ENCODE results near the gene NSDHL. TPM values are rescaled to one million over a fixed set of nuclear protein-coding genes. Genes with fewer than 3 reads are reported as not detected.
"Not testable (repeated sequence)": the region's sequence is repeated elsewhere in the genome, so short reads cannot be mapped to it uniquely, and the experiment has no call there.

The NSDHL gene
- total and polyA plus RNA-seq, 9 donors = 5.0 to 48.6 (median 12.3) TPM

DNA sequence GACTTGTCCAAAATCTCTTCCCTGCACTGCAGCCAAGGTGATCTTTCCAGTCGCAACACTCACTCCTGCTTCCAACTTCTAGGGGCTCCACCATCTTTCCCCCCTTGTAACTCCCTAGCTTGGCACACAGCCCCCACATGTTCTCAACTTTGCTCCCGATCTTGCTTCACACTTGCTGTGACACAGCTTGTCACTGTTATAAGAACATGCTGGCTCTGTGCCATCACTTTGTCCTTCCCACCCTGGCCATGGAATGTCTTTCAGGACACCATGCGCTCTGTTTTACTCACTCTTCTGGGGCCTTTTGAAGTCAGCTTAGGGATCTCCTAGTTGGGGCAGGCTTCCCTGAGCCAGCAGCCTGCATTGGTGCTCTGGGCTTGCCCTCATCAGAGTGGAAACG, 2.5 kb downstream of the NSDHL start:
- TF ChIP-seq EP300 (IDR thresholded peaks at IDR 0.05) (no peak), POLR2A (IDR thresholded peaks at IDR 0.05) (no peak)
- TF ChIP-seq, protein P1, sequence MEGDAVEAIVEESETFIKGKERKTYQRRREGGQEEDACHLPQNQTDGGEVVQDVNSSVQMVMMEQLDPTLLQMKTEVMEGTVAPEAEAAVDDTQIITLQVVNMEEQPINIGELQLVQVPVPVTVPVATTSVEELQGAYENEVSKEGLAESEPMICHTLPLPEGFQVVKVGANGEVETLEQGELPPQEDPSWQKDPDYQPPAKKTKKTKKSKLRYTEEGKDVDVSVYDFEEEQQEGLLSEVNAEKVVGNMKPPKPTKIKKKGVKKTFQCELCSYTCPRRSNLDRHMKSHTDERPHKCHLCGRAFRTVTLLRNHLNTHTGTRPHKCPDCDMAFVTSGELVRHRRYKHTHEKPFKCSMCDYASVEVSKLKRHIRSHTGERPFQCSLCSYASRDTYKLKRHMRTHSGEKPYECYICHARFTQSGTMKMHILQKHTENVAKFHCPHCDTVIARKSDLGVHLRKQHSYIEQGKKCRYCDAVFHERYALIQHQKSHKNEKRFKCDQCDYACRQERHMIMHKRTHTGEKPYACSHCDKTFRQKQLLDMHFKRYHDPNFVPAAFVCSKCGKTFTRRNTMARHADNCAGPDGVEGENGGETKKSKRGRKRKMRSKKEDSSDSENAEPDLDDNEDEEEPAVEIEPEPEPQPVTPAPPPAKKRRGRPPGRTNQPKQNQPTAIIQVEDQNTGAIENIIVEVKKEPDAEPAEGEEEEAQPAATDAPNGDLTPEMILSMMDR (IDR thresholded peaks at IDR 0.05) = no peak
- no peak for DNase-seq
- H3K9me3 ChIP-seq = no peaks in the 10 kb centered on the region
- H3K4me1 ChIP-seq (ENCODE audit: insufficient read depth) = no peaks in the 10 kb centered on the region
- H3K27ac ChIP-seq = no peak overlapping the region
- H3K4me3 ChIP-seq = no peak overlapping the region
- 80 to 84% (median 82%) methylated on average over 4 of the region's 4 CpGs for WGBS, 3 donors
- no peaks in the 10 kb centered on the region for H3K36me3 ChIP-seq
- intact Hi-C loops (cut with DNase I) = no loop called here
- H3K27me3 ChIP-seq = no peaks in the 10 kb centered on the region

DNA sequence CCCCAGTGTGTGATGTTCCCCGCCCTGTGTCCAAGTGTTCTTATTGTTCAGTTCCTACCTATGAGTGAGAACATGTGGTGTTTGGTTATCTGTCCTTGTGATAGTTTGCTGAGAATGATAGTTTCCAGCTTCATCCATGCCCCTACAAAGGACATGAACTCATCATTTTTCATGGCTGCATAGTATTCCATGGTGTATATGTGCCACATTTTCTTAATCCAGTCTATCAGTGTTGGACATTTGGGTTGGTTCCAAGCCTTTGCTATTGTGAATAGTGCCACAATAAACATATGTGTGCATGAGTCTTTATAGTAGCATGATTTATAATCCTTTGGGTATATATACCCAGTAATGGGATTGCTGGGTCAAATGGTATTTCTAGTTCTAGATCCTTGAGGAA, 4.6 kb downstream of the NSDHL start:
- 78 to 94% (median 89%) methylated on average over 1 of the region's 1 CpG for WGBS, 3 donors
- H3K4me1 ChIP-seq (ENCODE audit: insufficient read depth); H3K9me3 ChIP-seq; H3K27me3 ChIP-seq; DNase-seq; H3K4me3 ChIP-seq; intact Hi-C loops (cut with DNase I); H3K36me3 ChIP-seq; H3K27ac ChIP-seq: not testable (repeated sequence)

DNA sequence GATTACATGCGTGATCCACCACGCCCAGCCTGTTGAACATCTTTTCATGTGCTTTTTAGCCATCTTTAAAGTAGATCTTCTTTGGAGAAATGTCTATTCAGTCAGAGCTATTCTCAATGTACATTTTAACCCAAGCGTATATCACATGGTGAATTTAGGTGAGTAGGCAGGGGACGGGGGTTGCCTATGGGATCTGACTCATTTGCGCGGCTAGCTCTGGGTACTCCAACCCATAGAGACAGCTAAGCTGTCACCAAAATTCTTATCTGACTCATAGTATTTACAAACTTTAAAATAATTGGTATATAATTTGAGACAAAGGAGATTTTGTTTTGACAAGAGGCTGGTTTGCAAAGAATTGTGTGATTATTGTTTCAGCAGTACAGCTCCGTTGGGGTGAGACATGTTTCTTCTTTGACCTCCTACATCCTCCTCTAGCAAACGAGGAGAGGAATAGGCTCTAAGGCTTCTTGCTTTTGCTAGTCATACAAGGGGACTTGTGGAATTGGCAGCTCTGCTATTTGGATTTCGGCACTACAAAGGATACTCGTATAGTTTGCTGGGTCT, 12.0 kb downstream of the NSDHL start:
- H3K4me3 ChIP-seq = no peak overlapping the region
- TF ChIP-seq, protein P1 (IDR thresholded peaks at IDR 0.05) = no peak
- TF ChIP-seq POLR2A (IDR thresholded peaks at IDR 0.05) (no peak), EP300 (IDR thresholded peaks at IDR 0.05) (no peak)
- no peaks in the 10 kb centered on the region for H3K9me3 ChIP-seq
- no peaks in the 10 kb centered on the region for H3K36me3 ChIP-seq
- 87 to 88% (median 88%) methylated on average over 10 of the region's 10 CpGs for WGBS, 3 donors
- intact Hi-C loops (cut with DNase I) = no loop called here
- DNase-seq = no peak
- no peak overlapping the region for H3K27ac ChIP-seq
- no peaks in the 10 kb centered on the region for H3K27me3 ChIP-seq
- no peaks in the 10 kb centered on the region for H3K4me1 ChIP-seq (ENCODE audit: insufficient read depth)

DNA sequence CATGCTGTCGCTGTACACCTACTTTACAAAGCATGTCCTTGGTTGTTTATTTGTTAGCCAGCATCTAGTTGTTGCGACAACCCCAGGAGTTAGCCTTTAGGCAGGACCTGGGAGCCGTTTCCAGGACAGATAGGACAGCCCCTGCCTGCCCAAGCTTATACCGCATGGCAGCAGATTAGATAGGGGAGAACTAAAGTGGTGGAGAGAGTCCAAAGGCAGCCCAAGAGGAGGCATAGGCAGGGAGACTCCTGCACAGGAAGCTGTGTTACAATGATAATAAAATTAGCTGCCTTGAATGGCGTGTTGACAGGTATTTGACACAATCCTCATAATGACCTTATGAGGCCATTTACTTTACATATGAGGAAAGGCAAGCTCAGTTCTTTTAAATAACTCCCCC, 13.0 kb downstream of the NSDHL start:
- Histone ChIP-seq H3K4me3 (no peak overlapping the region), H3K9me3 (no peaks in the 10 kb centered on the region), H3K27ac (no peak overlapping the region), H3K36me3 (no peaks in the 10 kb centered on the region), H3K4me1 (ENCODE audit: insufficient read depth) (no peaks in the 10 kb centered on the region), H3K27me3 (no peaks in the 10 kb centered on the region)
- 79 to 85% (median 80%) methylated on average over 5 of the region's 5 CpGs for WGBS, 3 donors
- TF ChIP-seq POLR2A (IDR thresholded peaks at IDR 0.05) (no peak), EP300 (IDR thresholded peaks at IDR 0.05) (no peak)
- TF ChIP-seq, protein P1 (IDR thresholded peaks at IDR 0.05) = no peak
- intact Hi-C loops (cut with DNase I) = no loop called here
- no peak for DNase-seq

DNA sequence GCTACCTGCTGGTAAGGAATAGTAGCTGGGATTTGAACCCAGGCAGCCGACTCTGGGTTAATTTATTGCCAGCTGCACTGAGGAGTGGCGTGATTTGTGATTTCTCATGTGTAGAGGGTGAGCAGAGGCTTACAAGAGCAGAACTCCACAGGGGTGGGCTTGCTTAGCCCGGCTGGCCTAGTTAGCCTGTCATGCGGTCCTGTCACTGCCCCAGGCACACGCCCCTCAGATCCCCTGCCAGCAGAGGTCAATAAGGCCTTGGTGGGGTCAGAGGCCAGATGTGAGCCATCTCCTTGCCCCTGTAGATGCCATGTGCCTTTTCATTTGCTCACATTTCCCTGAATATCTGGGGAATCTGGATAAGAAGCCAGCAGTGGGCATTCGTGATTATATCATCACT, 13.4 kb downstream of the NSDHL start:
- TF ChIP-seq EP300 (IDR thresholded peaks at IDR 0.05) = no peak
- TF ChIP-seq, protein P1 (IDR thresholded peaks at IDR 0.05) = no peak
- TF ChIP-seq POLR2A (IDR thresholded peaks at IDR 0.05) = no peak
- Histone ChIP-seq H3K27me3 (no peaks in the 10 kb centered on the region), H3K27ac (no peak overlapping the region), H3K4me1 (ENCODE audit: insufficient read depth) (no peaks in the 10 kb centered on the region), H3K36me3 (no peaks in the 10 kb centered on the region), H3K4me3 (no peak overlapping the region), H3K9me3 (no peaks in the 10 kb centered on the region)
- intact Hi-C loops (cut with DNase I) = no loop called here
- 72 to 77% (median 77%) methylated on average over 6 of the region's 6 CpGs for WGBS, 3 donors
- no peak for DNase-seq

Measured in ovary (tissue), 9 donors.